ENCODE data around the gene ELOVL4.

Gene ELOVL4

DNA sequence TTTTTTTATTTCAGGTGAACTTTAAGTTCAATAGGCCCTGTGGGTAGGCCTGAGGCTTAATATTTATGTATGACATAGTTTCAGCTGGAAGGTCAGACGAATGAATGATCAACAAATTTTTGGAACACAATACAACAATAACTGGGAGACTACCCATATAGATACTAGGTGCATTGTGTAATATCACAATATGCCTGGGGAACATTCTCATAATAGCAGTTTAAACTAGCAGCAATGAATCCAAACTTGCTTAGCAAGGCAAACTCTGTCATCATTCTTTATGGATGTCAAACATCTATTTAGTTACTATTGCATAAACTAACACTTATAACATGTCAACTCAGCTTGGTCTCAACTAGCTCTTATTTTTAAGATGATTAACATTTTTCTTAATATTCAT lies 49.3 kb downstream of the ELOVL4 start:
- Histone ChIP-seq H3K9me3 (ENCODE audit: severe bottlenecking) (no peaks in the 10 kb centered on the region), H3K4me1 (ENCODE audit: insufficient read depth, poor library complexity, severe bottlenecking) (peaks cover 20% of the 10 kb centered on the region), H3K36me3 (ENCODE audit: low read depth) (no peaks in the 10 kb centered on the region), H3K27me3 (ENCODE audit: insufficient read depth, poor library complexity, severe bottlenecking) (no peaks in the 10 kb centered on the region), H3K27ac (ENCODE audit: poor library complexity, severe bottlenecking) (no peak overlapping the region), H3K4me3 (ENCODE audit: severe bottlenecking) (no peak overlapping the region)
- TF ChIP-seq, protein P1, sequence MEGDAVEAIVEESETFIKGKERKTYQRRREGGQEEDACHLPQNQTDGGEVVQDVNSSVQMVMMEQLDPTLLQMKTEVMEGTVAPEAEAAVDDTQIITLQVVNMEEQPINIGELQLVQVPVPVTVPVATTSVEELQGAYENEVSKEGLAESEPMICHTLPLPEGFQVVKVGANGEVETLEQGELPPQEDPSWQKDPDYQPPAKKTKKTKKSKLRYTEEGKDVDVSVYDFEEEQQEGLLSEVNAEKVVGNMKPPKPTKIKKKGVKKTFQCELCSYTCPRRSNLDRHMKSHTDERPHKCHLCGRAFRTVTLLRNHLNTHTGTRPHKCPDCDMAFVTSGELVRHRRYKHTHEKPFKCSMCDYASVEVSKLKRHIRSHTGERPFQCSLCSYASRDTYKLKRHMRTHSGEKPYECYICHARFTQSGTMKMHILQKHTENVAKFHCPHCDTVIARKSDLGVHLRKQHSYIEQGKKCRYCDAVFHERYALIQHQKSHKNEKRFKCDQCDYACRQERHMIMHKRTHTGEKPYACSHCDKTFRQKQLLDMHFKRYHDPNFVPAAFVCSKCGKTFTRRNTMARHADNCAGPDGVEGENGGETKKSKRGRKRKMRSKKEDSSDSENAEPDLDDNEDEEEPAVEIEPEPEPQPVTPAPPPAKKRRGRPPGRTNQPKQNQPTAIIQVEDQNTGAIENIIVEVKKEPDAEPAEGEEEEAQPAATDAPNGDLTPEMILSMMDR (IDR thresholded peaks at IDR 0.05; ENCODE audit: poor library complexity, severe bottlenecking), result no peak
- ATAC-seq (ENCODE audit: low read depth) (no peak), DNase-seq (ENCODE audit: low spot score) (no peak)

DNA sequence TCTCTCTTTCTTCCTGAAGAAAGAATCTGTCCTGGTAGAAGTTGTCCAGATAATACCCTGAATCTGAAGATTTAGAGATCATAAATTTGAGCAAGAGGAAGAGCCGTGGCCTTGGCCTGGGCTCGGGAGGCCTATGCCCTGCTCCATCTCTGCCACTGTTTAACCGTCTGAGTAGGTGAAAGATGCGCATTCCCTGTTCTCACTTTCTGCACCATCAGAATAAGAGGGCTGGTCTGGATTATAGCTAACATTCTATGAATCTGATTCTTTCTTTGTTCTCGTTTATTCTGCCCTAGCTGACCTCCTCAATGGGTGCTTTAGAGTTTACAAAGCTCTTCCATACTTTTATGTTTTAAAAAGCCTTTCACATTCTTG lies 51.3 kb downstream of the ELOVL4 start:
- no peaks in the 10 kb centered on the region for H3K36me3 ChIP-seq (ENCODE audit: low read depth)

DNA sequence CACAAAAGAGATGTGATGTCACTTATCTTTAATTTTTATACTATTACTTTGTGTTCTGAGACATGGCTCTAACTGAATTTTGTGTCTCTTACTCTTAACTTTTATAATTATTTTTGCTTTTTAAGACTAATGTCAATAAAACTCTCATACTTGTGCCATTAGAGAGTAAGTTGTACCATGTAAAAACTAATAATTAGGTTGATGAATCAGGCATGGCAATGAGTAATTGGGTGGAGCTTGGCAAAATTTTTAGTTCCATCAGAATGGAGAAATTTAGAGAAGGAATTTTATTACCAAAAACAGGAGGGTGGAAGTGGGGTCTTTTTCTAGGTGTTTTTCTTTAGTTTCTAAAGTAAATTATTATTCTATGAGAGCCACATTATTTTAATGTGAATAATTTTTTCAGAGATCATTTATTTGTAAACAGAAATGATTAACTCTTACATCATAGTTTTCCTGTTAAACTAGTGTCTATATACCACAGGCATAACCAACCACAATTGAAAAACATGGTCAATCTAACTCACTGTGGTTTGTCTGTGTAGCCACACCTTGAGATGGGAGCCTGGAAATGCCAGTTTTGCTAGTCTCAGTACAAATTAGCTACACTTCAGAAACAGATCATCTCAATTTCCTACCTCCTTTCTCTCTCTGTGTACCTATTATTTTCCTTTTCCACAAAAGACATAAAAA lies 51.8 kb downstream of the ELOVL4 start:
- ATAC-seq (ENCODE audit: low read depth), result peak; percentile 96
- H3K36me3 ChIP-seq (ENCODE audit: low read depth), result no peaks in the 10 kb centered on the region
- no peak for DNase-seq (ENCODE audit: low spot score)
- H3K4me3 ChIP-seq (ENCODE audit: severe bottlenecking), result no peak overlapping the region
- H3K9me3 ChIP-seq (ENCODE audit: severe bottlenecking), result no peaks in the 10 kb centered on the region
- TF ChIP-seq, protein P1 (IDR thresholded peaks at IDR 0.05; ENCODE audit: poor library complexity, severe bottlenecking), result no peak
- H3K4me1 ChIP-seq (ENCODE audit: insufficient read depth, poor library complexity, severe bottlenecking), result peaks cover 20% of the 10 kb centered on the region
- H3K27me3 ChIP-seq (ENCODE audit: insufficient read depth, poor library complexity, severe bottlenecking), result no peaks in the 10 kb centered on the region
- H3K27ac ChIP-seq (ENCODE audit: poor library complexity, severe bottlenecking), result peak overlapping the region; percentile 70

More for the DNA sequence above, 51.3 kb downstream of the ELOVL4 start:
- peaks cover 20% of the 10 kb centered on the region for H3K4me1 ChIP-seq (ENCODE audit: insufficient read depth, poor library complexity, severe bottlenecking)
- H3K27me3 ChIP-seq (ENCODE audit: insufficient read depth, poor library complexity, severe bottlenecking), result no peaks in the 10 kb centered on the region
- TF ChIP-seq, protein P1 (IDR thresholded peaks at IDR 0.05; ENCODE audit: poor library complexity, severe bottlenecking), result no peak
- H3K27ac ChIP-seq (ENCODE audit: poor library complexity, severe bottlenecking), result peak overlapping the region; percentile 70
- no peaks in the 10 kb centered on the region for H3K9me3 ChIP-seq (ENCODE audit: severe bottlenecking)
- ATAC-seq (ENCODE audit: low read depth) (peak; percentile 19; the same call in 1 of the 3 replicates), DNase-seq (ENCODE audit: low spot score) (no peak)
- no peak overlapping the region for H3K4me3 ChIP-seq (ENCODE audit: severe bottlenecking)

DNA sequence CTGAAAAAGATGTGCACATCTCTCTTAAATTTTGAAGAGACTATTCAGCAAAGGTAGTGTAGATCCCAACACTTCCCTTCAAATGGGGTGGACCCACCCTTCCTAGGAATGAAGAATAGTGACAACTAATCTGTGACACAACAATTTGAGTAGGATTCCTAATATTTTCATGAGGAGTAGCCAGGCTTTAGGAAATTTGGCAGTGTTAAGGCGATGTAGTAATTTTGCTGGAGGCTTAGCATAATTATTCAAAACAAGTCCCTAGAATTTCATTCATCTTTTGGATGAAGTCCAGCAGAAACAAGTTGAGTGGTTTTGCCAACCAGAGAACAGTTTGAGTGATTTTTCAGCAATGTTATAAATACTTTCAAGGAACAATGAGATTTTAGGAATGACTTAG lies 52.4 kb downstream of the ELOVL4 start:
- H3K4me3 ChIP-seq (ENCODE audit: severe bottlenecking), result no peak overlapping the region
- no peaks in the 10 kb centered on the region for H3K9me3 ChIP-seq (ENCODE audit: severe bottlenecking)
- no peaks in the 10 kb centered on the region for H3K36me3 ChIP-seq (ENCODE audit: low read depth)
- DNase-seq (ENCODE audit: low spot score), result no peak
- TF ChIP-seq, protein P1 (IDR thresholded peaks at IDR 0.05; ENCODE audit: poor library complexity, severe bottlenecking), result no peak
- peak; percentile 51 for ATAC-seq (ENCODE audit: low read depth)
- peak overlapping the region; percentile 70 for H3K27ac ChIP-seq (ENCODE audit: poor library complexity, severe bottlenecking)
- H3K27me3 ChIP-seq (ENCODE audit: insufficient read depth, poor library complexity, severe bottlenecking), result no peaks in the 10 kb centered on the region
- peaks cover 20% of the 10 kb centered on the region for H3K4me1 ChIP-seq (ENCODE audit: insufficient read depth, poor library complexity, severe bottlenecking)

DNA sequence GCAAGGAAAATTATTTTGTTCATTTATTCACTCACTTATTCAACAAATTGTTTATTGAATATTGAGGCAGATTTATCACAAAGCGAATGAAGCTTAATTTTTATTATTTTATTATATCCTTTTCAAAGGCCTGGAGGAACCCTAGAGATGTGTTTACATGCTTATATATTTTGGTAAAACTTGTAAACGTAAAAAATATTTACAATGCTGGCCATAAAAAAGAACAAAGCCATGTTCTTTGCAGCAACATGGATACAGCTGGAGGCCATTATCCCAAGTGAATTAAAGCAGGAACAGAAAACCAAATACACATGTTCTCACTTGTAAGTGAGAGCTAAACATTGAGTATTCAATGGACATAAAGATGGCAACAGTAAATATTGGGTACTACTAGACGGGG lies 58.8 kb downstream of the ELOVL4 start:
- TF ChIP-seq, protein P1 (IDR thresholded peaks at IDR 0.05; ENCODE audit: poor library complexity, severe bottlenecking), result no peak
- H3K27me3 ChIP-seq (ENCODE audit: insufficient read depth, poor library complexity, severe bottlenecking), result no peaks in the 10 kb centered on the region
- H3K4me1 ChIP-seq (ENCODE audit: insufficient read depth, poor library complexity, severe bottlenecking), result no peaks in the 10 kb centered on the region
- no peak overlapping the region for H3K27ac ChIP-seq (ENCODE audit: poor library complexity, severe bottlenecking)
- H3K4me3 ChIP-seq (ENCODE audit: severe bottlenecking), result no peak overlapping the region
- no peak for DNase-seq (ENCODE audit: low spot score)
- ATAC-seq (ENCODE audit: low read depth), result no peak
- H3K36me3 ChIP-seq (ENCODE audit: low read depth), result no peaks in the 10 kb centered on the region
- H3K9me3 ChIP-seq (ENCODE audit: severe bottlenecking), result no peaks in the 10 kb centered on the region
